Dedifferentiated amniotic fluid mesenchymal stem cell (primary cell): ENCODE measurements around the gene MYO1D.
"Not testable (repeated sequence)": the region's sequence is repeated elsewhere in the genome, so short reads cannot be mapped to it uniquely, and the experiment has no call there.

Experiments used
- DNase-seq: peaks from one replicate; pipeline ENCODE4 v3.0.0-alpha.2; 2016; ENCODE audit errors: extremely low spot score

Gene MYO1D

DNA sequence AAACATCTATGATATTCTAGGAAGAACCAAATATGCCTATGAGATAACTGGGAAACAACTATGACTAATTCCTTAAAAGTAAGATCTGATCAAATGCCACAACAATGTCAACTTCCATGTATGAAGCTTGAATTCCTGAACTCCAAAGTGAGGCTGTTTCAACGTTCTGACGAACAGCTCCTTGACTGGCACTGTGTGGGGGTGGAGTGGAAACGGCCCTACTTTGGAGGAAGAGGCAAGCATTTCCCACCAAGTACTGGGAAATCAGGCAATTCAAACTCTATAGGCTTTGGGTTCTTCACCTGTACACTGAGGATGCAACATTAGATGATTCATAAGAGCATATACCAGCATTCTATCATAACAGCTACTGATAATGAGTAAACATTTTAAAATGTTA, 203.0 kb downstream of the MYO1D start:
- DNase-seq = no peak

DNA sequence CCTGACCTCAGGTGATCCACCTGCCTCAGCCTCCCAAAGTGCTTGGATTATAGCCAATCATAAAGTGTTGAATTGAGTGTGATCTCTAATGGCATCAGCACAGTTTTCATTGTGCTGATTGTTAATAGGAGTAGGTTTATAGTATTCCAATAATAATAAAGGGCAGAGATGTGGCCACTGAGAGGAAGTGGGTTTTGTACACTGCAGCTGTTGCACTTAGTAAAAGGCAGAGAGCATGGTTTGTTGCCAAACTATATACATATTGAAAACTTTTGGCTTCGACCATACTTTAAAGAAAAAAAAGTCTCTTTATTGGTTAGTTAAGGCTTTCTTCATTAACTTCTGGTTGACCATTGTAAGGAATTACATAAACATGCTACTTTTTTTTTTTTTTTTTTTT, 204.2 kb downstream of the MYO1D start:
- no peak for DNase-seq

DNA sequence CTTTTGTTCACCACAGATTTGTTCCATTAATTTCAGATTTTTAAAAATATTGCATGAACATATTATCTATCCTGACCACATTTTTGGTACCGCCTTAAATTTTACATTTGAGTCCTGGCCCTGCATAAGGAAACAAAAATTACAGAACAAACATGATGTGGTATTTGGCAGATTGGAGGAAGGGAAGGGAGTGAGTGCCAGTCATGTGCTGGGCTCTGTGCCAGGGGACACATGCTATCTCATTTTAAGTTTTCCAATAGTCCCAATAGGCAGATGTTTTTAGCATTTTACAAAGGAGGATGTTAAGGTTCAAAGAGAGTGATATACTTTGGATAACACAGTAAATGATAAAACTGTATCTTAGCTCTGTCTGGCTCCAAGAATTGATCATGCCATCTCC, 205.0 kb downstream of the MYO1D start:
- DNase-seq = no peak

DNA sequence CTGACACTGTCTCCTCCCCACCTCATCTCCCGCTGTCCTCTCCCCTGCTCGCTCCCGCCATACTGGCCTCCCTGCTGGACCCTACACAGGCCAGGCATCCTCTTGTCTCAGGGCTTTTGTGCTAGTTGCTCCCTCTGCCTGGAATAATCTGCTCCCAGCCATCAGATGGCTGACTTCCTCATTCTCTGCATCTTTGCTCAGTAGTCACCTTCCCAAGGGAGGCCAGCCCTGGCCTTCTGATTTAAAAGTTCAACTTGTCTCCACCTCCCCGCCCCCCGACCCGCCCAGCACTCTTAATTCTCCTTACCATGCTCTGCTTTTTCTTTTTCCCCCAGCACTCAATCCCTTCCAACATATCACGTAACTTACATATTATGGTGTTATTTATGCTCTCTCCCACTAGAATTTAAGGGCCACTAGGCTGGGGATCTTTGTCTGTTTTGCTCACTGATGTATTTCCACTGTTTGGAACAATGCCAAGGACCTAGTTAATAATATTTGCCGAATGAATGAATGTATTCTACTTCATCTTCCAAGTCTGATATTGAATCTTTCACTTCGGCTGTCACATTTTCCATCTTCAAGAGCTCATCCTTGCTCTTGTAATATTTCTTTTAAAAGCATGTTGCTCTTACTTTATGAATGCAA, 211.9 kb downstream of the MYO1D start:
- no peak for DNase-seq

DNA sequence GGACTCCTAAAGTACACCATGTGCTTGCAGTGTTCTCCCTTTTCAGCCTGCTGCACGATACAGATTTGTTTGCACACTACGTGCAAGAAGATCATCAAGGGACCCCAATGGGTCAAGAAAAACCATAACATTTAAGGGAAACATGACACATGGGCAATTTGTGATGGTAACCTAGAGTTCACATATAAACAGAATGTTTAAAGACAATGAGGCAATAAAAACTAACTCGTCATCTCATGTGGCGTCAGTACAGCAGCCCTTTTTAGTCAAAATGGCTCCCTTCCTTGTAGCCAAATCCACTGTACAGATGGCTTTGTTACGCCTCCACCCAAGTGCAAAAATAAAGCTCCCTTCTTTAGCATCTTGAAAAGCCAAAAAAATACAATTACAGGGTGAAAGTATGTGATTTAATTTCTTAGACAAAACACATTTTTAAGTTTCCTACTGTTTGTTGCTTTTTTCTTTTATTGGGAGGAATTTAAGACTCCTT, 216.4 kb downstream of the MYO1D start:
- DNase-seq = no peak

DNA sequence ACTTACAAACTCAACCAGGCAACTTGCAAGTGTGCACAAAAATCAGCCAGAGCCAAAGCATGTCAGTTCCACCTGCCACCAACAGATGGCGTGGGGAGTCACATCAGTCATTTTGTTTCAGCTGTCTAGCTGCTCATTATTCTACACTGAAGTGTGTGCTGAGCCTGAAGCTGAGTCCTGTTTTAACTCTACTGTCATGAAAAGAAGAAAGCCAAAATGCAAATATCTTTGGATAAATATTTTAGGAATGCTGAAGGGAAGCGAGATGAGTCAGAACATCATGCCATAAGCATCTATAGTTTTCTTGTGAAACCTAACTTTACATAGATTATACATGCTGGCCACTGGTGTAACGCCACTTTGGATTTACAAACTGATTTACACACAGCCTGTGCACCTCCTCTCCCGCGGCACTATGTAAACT, 217.5 kb downstream of the MYO1D start:
- peak; percentile 54 for DNase-seq

DNA sequence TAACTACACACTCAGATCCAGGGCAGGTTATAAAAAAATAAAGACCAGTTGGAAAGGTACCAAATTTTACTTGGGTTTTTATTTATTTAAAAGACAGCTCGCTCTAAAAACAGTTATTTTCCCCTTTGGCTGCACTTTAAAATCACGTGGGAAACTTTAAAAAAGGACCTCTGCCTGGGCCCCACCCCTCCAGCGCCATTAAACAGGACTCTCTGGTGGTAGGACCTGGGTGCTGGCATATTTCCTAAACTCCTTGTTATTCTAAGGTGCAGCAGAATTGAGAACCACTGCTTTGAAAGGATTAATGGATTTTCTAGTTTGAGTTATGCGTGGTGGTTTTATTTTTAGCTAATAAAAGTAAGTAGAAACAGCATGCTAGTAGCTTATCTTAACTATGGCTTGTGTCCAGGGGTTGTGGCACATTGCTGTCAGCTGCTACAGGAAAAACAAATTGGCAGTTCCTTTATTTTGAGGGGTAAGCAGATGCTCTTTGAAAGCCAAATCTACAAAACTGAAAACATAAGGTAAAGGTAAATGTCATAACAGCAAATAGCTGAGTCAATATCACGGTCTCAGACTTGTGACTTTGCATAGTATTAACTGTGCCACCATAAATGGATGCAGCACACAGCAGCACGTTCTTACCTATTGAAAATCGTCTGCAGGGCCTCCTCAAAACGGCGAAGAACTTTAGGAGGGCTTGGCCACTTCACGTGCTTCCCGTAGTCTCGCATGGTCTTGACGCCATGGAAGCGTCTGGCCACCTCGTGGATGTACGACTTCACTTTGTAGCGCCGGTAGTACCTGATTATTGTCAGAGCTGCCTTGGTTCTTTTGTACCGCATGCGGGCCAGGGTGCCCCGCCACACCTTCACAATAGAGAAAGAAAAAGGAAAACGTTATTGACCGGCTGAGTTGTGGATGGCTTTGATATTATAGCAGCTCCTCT, 218.2 kb downstream of the MYO1D start:
- DNase-seq = no peak

DNA sequence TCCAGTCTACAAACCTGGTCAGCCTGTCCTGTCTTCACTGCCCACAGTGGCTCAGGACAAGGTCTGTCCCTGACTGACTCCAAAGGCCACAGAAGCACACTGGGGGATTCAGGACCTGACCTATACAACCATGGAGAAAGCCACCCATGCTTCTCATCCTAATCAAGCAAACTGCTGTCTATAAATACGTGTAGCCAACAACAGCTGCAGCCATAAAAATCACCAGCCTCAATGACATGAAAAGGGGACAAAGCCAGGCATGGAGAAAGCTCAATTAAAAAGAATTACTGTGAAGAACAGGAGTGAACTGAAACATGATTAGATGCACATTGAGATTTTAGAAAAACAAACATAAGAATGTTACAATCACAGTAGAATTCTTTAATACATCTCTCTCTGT, 220.0 kb downstream of the MYO1D start:
- no peak for DNase-seq

DNA sequence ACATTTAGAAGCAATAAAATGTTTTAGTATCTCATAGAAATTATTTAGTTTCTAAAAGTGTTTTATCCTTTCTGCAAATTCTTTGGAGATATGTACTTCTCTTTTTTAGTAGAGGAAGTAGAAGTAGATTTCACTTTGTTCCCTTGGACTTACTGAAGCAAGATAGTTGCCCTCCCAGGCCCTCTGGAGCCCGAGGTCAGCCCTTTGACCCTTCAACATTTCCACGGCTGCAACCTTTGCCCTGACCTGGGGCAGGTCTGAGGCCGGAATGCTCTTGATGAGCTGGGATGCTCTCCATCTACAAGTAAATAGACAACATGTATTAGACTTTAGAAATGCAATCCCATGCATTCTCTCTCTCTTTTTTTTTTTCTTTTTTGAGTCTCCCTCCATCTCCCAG, 222.6 kb downstream of the MYO1D start:
- DNase-seq = no peak

DNA sequence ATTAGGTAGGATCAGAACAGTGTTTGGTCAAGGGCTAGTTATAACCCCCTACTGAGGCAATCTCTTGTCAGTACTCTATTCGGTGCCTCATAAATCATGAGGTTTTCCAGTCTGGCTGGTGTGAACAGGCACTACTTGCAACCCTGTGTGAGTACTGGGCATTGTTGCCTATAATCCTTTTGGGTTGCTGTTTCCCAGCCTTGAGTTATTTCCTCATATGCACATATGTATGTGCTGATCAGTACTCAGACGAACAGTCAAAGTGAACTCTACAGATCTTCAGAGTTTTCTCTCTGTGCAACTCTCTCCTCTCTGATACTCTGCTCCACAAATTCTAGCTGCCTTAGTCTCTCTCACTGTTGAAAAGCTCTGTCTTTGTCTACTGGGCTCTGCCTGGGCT, 225.8 kb downstream of the MYO1D start:
- no peak for DNase-seq

DNA sequence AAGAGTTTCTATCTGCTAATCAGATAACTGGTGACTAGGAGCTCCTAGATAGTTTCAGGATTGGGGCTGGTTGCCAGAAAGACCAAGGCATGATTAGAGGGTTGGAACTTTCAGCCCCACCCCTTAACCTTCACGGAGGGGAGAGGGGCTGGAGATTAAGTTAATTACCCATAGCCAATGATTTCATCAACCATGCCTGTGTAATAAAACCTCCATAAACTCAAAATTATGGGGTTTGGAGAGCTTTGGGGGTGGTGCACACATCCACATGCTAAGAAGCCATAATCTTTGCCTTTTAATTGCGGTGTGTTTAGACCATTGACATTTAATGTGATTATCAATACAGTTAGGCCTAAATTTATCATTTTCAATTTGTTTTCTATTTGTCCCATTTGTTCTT, 228.5 kb downstream of the MYO1D start:
- no peak for DNase-seq

DNA sequence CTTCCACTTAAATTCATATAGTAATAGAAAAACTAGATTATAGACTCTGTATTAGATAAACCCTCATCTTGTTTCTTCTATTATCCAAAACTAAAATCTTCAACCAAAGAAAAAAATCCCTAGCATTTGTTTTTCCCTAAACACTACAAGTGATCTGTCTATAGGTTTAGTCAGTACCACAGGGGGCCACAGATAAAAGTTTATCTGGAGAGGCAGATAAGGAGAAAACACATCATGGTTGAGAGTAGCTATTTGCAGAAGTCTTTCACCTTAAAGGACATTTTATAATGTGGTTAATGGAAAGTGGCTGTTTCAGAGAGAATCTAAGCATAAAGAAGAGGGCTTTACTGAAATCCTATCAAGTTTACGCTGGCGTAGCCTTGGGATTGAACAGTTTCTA, 230.0 kb downstream of the MYO1D start:
- no peak for DNase-seq

DNA sequence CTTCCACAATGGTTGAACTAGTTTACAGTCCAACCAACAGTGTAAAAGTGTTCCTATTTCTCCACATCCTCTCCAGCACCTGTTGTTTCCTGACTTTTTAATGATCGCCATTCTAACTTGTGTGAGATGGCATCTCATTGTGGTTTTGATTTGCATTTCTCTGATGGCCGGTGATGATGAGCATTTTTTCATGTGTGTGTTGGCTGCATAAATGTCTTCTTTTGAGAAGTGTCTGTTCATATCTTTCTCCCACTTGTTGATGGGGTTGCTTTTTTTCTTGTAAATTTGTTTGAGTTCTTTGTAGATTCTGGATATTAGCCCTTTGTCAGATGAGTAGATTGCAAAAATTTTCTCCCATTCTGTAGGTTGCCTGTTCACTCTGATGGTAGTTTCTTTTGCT, 235.4 kb downstream of the MYO1D start:
- DNase-seq = not testable (repeated sequence)

DNA sequence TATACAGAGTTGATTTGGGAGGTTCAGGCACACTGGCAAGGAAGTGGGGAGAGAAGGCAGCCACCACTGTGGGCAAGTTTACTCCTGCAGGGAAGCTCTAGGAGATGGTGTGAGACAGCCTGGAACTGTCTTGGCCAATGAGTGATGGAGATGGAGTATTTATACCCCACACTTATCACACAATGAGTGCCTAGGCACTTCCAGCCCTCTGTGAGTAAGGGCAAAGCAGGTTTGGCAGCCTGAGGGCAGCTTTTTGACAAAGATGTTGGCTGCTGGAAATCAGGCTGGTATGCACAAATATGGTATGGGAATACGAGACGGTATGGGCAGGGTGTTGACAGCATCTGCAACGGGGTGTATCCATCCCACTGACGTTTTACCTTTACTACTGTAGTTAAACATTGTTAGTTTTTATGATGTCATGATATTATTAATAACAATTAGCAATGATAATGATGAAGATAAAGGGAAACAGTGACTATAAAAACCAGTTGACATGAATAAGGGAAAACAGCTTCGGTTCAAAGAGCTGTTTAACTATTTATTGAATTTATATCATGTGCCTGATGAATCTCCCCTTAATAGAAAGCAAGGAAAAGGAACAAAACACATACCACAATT, 240.2 kb downstream of the MYO1D start:
- no peak for DNase-seq

DNA sequence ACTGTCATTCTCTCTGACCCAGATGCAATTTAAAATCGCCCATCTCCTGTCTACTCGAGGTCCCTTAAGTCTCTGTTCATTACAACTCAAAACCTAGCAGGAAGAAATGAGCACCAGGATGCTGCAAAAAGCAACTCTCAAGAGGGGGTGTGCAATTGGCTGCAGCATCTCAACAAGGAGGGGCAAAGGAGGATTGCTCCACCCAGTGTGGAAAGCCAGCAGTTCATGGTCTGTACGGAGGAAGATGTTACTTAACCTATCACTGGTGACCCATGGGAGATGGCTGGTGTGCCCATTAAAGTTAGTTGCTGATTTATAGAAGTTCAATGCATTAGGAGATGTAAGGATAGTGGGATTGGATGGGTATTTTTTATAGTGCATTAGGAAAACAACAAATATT, 242.8 kb downstream of the MYO1D start:
- no peak for DNase-seq

DNA sequence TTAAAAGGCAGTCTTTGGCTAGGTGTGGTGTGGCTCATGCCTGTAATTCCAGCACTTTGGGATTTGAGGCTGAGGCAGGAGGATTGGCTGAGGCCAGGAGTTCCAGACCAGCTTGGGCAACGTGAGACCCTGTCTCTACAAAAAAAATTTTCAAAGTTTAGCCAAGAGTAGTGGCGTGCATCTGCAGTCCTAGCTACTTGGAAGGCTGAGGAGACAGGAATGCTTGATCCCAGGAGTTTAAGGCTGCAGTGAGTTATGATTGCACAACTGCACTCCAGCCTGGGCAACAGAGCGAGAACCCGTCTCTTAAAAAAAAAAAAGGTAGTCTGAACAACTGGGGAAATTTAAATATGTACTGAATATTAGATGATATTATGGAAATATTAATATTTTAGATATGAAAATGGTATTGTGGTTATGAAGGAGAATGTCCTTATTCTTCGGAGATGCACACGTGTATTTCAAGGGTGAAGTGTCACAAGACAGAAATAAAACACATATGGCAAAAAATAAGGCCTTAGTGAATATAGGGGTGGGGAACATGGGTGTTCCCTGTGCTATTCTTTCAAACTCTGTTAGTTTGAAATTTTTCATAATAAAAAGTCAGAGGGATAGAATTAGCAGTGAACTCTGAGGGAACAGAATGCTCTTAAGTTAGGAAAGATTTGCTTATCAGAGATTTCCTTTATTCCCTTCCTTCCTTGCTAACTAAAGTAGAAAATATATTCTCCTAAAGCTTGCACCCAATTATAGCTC, 245.4 kb downstream of the MYO1D start:
- no peak for DNase-seq

DNA sequence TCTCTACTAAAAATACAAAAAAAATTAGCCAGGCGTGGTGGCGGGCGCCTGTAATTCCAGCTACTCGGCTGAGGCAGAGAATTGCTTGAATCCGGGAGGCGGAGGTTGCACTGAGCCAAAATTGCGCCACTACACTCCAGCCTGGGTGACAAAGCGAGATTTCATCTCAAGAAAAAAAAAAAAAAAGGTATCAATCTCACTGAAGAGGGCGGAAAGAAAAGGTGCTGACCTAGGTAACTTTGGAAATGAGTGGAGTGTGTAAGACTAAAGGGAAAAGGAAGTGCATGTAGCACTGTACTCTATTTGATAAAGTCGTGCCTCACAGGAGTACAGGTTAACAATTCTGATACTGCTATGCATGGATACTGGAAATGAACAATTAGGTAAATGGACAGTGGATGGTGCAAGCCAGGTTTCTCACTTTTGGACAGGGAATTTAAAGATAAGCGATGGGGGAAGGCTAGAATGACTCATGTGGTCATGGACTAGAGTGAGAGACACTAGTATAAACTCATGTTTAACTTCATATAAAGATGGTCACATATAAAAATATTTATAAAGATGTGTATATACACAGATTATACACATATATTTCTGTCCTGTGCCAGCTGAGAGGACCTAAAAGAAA, 247.2 kb downstream of the MYO1D start:
- no peak for DNase-seq

DNA sequence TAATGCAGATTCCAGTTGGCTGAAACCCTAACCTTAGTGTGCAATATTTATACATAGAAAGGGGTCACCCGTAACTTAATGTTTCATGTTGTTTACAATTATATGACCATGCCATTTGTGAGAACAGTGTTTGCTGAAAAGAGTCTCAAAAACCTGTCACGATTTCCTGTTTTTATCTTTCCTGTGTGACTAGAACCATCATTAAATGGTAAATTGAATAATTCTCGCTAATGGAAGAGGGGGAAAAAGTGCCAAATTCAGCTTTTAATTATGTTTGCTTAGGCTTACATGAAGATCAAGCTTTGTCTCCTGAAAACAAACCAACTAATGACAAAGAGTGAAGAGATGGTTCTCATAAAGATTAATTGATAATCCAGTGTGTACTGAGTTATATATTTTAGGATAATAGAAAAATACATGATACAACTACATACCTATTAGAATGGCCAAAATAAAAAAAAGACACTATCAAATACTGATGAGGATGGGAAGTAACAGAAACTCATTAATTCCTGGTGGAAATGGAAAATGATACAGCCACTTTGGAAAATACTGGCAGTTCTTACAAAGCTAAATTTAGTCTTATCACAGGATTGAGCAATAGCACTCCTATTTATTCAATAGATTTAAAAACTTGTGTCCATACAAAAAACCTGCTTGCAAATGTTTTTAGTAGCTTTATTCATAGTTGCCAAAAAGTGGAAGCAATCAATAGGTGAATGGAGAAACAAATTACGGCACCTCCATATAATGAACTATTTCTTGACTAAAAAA, 248.5 kb downstream of the MYO1D start:
- DNase-seq = no peak

DNA sequence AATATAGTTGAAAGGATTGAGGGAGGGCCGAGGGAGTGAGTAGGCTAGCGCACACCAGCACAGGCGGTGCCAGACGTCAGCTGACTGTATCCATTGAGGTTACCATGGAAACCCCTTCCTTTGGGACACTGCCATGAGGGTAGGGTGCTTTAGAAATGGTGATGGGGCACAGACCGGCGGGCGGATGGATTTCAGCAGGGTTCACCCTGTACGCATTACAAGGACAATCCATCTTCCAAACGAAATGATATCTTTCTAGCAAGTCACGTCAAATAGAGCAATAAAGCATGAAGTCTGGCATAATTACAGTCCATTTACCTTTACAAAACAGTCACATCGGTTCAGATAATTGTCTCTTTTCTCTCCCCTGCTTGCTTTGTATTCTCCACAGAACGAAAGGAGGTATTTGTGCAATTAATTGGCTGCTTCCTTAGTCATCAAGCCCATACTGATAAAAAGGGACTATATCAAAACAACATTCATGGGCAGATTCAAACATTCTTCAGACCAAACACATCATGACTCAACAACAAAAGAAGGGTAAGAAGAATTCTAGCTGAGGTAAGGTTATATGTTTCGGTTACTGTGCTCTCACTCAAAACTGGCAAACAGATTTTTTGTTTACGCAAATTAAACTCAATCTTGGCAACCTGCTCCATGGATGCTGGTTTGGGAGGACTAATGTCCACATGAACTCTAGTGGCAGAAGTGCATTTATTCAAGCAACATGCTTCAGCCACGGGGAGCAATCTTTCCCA, 249.5 kb downstream of the MYO1D start:
- no peak for DNase-seq

DNA sequence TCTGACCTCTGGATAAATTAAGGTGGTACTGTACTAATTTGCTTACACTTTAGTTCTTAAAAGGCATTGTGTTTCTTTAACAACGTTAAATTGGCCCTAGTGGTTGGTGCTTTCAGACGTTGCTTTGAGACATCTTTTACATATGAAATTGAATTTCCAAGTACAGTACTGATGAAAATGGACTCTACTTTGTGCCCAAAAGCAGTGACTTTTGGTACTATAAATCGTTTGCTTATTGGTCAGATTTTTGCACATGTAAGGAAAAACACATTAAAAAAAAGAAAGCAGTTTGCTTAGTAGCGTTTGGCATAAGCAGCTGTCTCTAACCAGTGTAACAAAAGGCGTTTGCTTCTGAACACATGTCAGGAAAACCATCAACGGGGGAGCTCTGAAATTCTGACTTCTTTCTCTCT, 250.5 kb downstream of the MYO1D start:
- no peak for DNase-seq
